ENCODE results near the gene IL16.

IL16 gene

DNA sequence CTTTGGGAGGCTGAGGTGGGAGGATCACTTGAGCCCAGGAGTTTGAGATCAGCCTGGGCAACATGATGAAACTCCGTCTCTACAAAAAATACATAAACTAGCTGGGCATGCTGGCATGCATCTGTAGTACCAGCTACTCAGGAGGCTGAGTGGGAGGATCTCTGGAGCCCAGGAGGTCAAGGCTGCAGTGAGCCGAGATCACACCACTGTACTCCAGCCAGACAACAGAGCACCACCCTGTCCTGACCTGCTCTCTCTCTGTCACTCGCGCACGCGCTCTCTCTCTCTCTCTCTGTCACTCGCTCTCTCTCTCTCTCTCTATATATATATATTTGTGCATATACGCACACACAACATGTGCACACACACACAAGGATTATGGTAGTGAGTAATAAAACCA lies 61.8 kb downstream of the IL16 start:
- TF ChIP-seq, protein P1, sequence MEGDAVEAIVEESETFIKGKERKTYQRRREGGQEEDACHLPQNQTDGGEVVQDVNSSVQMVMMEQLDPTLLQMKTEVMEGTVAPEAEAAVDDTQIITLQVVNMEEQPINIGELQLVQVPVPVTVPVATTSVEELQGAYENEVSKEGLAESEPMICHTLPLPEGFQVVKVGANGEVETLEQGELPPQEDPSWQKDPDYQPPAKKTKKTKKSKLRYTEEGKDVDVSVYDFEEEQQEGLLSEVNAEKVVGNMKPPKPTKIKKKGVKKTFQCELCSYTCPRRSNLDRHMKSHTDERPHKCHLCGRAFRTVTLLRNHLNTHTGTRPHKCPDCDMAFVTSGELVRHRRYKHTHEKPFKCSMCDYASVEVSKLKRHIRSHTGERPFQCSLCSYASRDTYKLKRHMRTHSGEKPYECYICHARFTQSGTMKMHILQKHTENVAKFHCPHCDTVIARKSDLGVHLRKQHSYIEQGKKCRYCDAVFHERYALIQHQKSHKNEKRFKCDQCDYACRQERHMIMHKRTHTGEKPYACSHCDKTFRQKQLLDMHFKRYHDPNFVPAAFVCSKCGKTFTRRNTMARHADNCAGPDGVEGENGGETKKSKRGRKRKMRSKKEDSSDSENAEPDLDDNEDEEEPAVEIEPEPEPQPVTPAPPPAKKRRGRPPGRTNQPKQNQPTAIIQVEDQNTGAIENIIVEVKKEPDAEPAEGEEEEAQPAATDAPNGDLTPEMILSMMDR (IDR thresholded peaks at IDR 0.05; ENCODE audit: insufficient read depth, low read length, poor library complexity, severe bottlenecking): no peak
- TF ChIP-seq EZH2phosphoT487 (conservative IDR thresholded peaks at IDR 0.05; ENCODE audit: low read length): no peak

DNA sequence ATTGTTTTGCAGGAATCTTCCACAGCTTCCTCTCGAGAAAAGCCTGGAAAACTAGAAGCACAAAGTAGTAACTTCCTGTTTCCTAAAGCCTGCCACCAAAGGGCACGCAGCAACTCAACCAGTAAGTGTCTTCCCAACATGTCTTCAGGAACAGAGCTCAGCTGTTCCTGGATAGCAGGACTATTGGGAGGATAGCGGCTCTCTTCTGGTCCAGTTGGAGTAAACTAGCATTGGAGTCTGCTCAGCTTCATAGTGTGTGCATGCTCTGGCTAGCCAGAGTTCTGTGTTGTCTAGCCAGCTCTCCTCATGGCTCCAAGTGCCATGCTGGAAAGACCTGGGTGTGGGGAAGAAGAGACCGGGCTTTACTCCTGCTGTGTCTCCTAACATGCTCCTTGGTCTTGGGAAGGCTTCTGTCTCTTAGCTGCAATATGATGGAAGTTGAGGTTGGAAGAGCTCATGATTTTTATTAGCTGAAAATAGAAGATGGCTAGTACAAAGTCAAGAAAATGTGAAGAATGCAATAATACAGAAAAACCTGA lies 63.1 kb downstream of the IL16 start:
- H3K4me3 ChIP-seq (ENCODE audit: insufficient read depth, low read length, poor library complexity, severe bottlenecking): no peak overlapping the region
- no peaks in the 10 kb centered on the region for H3K79me2 ChIP-seq (ENCODE audit: insufficient read depth, low read length)
- H3K9ac ChIP-seq (ENCODE audit: low read length): no peak overlapping the region
- no peaks in the 10 kb centered on the region for H4K20me1 ChIP-seq (ENCODE audit: low read depth, low read length)
- no peaks in the 10 kb centered on the region for H3F3A ChIP-seq (ENCODE audit: insufficient read depth)
- H3K27ac ChIP-seq (ENCODE audit: low read depth, low read length): no peak overlapping the region
- H3K9me2 ChIP-seq (replicated peaks; ENCODE audit: insufficient read depth, low read length): no peaks in the 10 kb centered on the region
- H3K36me3 ChIP-seq (ENCODE audit: low read length): no peaks in the 10 kb centered on the region
- no peak overlapping the region for H3K4me2 ChIP-seq (ENCODE audit: low read depth, low read length, poor library complexity, severe bottlenecking)
- TF ChIP-seq, protein P1 (IDR thresholded peaks at IDR 0.05; ENCODE audit: insufficient read depth, low read length, poor library complexity, severe bottlenecking): no peak
- TF ChIP-seq EZH2phosphoT487 (conservative IDR thresholded peaks at IDR 0.05; ENCODE audit: low read length): no peak
- H3K27me3 ChIP-seq (ENCODE audit: low read length): no peaks in the 10 kb centered on the region
- no peaks in the 10 kb centered on the region for H3K9me3 ChIP-seq (ENCODE audit: insufficient read depth, low read length)
- no peak overlapping the region for H2AFZ ChIP-seq (ENCODE audit: low read depth, low read length, severe bottlenecking)

More for the DNA sequence above, 61.8 kb downstream of the IL16 start:
- Histone ChIP-seq H3F3A (ENCODE audit: insufficient read depth) (no peaks in the 10 kb centered on the region), H3K9me2 (replicated peaks; ENCODE audit: insufficient read depth, low read length) (no peaks in the 10 kb centered on the region), H3K27ac (ENCODE audit: low read depth, low read length) (no peak overlapping the region), H4K20me1 (ENCODE audit: low read depth, low read length) (no peaks in the 10 kb centered on the region), H3K4me2 (ENCODE audit: low read depth, low read length, poor library complexity, severe bottlenecking) (no peak overlapping the region), H3K4me3 (ENCODE audit: insufficient read depth, low read length, poor library complexity, severe bottlenecking) (no peak overlapping the region), H3K9me3 (ENCODE audit: insufficient read depth, low read length) (no peaks in the 10 kb centered on the region), H3K27me3 (ENCODE audit: low read length) (no peaks in the 10 kb centered on the region), H3K9ac (ENCODE audit: low read length) (no peak overlapping the region), H3K79me2 (ENCODE audit: insufficient read depth, low read length) (no peaks in the 10 kb centered on the region), H2AFZ (ENCODE audit: low read depth, low read length, severe bottlenecking) (no peak overlapping the region), H3K36me3 (ENCODE audit: low read length) (no peaks in the 10 kb centered on the region)

DNA sequence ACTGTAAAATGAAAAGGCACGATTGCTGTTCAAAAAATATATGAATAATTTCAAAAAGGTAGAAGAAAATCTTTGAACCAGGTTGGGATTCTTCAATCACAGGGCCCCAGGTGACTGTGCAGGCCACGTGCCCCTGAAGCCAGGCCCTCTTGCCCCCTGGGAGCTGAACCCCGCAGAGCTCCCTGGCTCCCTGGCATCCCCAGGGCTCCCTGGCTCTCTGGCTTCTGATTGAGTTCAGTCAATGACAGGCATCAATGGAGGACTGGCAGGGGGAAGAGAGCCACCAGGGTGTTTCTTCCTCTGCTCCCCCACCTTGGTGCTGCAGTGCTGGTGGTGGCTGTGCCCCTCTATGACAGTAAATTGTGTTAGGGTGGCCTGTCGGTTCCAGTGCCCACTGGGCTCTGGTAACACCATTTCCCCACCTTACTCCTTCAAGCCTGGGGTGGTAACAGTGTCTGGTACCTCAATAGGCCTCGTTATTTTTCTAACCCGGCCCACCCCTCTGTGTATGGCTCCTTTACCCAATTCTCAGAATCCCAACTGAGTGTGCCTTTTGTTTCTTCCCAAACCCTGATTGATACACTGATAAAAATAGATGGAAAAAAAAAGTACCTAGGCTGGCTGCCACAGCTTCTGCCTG lies 64.6 kb downstream of the IL16 start:
- H3K27me3 ChIP-seq (ENCODE audit: low read length): no peaks in the 10 kb centered on the region
- no peak overlapping the region for H2AFZ ChIP-seq (ENCODE audit: low read depth, low read length, severe bottlenecking)
- TF ChIP-seq EZH2phosphoT487 (conservative IDR thresholded peaks at IDR 0.05; ENCODE audit: low read length): no peak
- TF ChIP-seq, protein P1 (IDR thresholded peaks at IDR 0.05; ENCODE audit: insufficient read depth, low read length, poor library complexity, severe bottlenecking): no peak
- H3K4me2 ChIP-seq (ENCODE audit: low read depth, low read length, poor library complexity, severe bottlenecking): no peak overlapping the region
- H3K4me3 ChIP-seq (ENCODE audit: insufficient read depth, low read length, poor library complexity, severe bottlenecking): no peak overlapping the region
- H3K9me2 ChIP-seq (replicated peaks; ENCODE audit: insufficient read depth, low read length): no peaks in the 10 kb centered on the region
- no peaks in the 10 kb centered on the region for H3K9me3 ChIP-seq (ENCODE audit: insufficient read depth, low read length)
- H3K9ac ChIP-seq (ENCODE audit: low read length): no peak overlapping the region
- H3F3A ChIP-seq (ENCODE audit: insufficient read depth): no peaks in the 10 kb centered on the region
- no peaks in the 10 kb centered on the region for H3K36me3 ChIP-seq (ENCODE audit: low read length)
- no peaks in the 10 kb centered on the region for H3K79me2 ChIP-seq (ENCODE audit: insufficient read depth, low read length)
- no peaks in the 10 kb centered on the region for H4K20me1 ChIP-seq (ENCODE audit: low read depth, low read length)
- H3K27ac ChIP-seq (ENCODE audit: low read depth, low read length): no peak overlapping the region

All from SU-DHL-6 (cell line).